ENCODE measurements around the gene DAAM2.

DNA sequence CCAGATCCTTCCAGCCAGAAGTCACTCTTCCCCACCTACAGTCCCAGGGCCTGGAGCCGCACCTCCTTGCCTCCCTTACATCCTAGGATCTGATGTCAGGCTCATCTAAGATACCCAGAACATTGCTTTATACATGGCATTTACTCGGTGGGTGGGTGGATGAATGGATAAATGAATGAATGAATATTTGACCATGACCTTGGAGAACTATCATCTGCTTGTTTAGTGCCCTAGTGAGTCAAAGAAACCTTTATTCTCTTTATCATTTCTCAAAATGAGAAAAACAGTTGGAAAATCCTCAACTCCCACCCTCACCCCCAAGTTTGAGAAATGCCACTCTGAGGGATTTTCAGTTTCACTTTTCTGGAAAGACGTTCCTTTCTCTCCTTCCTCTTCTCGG is 56.0 kb downstream of the DAAM2 start:
- TF ChIP-seq POLR2AphosphoS5 (IDR thresholded peaks at IDR 0.05; ENCODE audit: low read depth, low read length) (no peak), TAF1 (IDR thresholded peaks at IDR 0.05; ENCODE audit: low read depth, low read length) (no peak)

Measured in GM12891 (cell line).